ENCODE results near the gene SDSL.

SDSL gene

DNA sequence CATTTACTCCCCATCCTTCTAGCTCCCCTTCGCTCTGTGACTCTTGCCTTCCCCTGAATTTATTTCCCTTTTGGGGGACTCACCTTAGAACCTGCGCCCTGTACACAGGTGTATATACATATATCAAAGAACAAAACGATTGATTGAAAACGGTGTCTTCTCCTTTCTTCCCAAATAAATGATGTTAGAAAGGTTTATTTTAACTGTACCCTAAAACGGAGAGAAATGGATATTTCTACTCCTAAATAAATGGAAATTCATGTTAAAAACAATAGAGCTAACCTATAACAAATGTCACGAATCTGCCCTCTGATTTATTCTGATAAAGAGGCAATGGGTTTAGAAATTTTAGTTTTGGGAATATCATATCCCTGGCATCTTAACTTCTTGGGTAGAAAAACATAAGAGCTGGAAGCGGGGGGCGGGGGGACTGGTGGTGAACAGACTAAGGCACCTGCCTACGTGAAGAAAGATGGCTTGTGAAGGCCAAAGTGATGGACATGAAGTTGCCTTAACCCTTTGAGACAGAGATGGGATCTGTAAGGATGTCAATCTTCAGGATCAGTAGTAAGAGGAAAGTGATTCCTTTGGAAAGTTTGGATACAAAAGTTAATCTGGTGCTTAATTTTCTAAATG, 58.3 kb downstream of the SDSL start:
- DNase-seq (ENCODE audit: low spot score): no peak

DNA sequence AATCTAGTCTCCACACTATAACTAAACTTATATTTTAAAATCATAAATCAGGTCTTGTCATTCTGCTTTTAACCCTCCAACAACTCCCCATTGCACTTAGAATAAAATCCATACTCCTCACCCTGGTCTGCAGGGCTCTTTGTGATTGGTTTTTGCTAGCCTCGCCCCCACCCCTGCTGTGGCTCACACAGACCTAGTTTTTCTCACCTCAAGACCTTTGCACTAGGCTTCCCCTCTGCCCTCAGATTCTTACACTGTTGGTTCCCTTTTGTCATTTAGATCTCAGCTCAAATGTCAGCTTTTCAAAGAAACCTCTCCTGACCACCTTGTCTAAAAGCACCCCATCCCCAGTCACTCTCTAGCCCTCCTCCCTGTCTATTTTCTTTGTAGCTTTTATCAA, 60.2 kb downstream of the SDSL start:
- no peak for DNase-seq (ENCODE audit: low spot score)

DNA sequence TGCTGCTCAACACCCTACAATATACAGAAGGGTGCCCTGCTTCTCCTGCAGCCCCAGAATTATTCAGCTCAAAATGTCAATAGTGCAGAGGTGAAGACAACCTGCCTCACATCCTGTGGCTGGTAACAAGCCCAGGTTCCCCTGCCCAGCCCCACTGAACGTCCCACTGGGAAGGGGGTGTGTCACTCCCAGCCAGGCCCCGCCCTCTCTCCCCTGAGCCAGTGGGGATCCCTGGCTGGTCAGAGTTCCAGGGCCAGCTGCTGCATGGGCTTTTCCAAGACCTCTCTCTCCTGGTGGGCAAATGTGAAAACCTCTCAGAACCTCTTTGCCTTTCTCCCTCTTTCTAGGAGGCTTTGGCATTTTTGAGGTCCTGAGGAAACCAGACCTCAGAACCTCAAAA, 63.1 kb downstream of the SDSL start:
- no peak for DNase-seq (ENCODE audit: low spot score)

DNA sequence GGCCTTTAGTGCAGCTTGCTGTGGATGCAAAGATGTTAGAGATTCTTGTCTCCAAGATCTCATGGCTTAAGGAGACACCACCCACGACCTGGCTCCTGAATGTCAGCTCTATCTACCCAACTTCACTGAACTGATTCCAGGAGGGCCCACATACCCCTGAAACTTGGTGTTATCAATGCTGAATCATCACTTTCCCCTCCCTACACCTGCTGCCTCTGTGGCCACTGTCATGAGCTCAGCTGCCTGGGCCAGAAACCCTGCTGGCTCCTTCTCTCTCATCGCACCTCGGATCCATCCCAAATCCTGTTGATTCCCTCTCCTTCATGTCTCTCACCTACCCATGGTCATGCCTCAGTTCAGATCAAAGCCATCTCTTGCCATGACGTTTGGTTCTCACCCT, 64.5 kb downstream of the SDSL start:
- no peak for DNase-seq (ENCODE audit: low spot score)
